Osteoblast (primary cell): Measurements from ENCODE around the gene LTBP1. TPM values are rescaled to one million over a fixed set of nuclear protein-coding genes. Genes with fewer than 3 reads are reported as not detected.

Experiments
- DNase-seq: peaks from one replicate; pipeline ENCODE4 v3.0.0; 2011; ENCODE audit warnings: low spot score, mixed read lengths; ENCODE audit not compliant: insufficient read length; ENCODE audit errors: missing footprints
- H2AFZ ChIP-seq: 2 replicates; pipeline ENCODE4 v1.6.0; 2011; ENCODE audit warnings: mild to moderate bottlenecking, low read length
- H3K27ac ChIP-seq: 2 replicates; pipeline ENCODE4 v1.5.1; 2011; ENCODE audit warnings: mild to moderate bottlenecking, low read depth, low read length, moderate library complexity
- H3K27me3 ChIP-seq: 2 replicates; pipeline ENCODE4 v1.6.0; 2012; ENCODE audit warnings: mild to moderate bottlenecking, control low read depth, inconsistent platforms, low read length, moderate library complexity; ENCODE audit not compliant: insufficient read depth
- H3K36me3 ChIP-seq: 2 replicates; pipeline ENCODE4 v1.5.1; 2011; ENCODE audit warnings: mild to moderate bottlenecking, low read length, control low read depth, moderate library complexity; ENCODE audit not compliant: insufficient read depth
- H3K4me1 ChIP-seq: 2 replicates; pipeline ENCODE4 v1.5.1; 2011; ENCODE audit warnings: mild to moderate bottlenecking, low read length, control low read depth, moderate library complexity; ENCODE audit not compliant: insufficient read depth
- H3K4me2 ChIP-seq: 2 replicates; pipeline ENCODE4 v1.6.0; 2011; ENCODE audit warnings: mild to moderate bottlenecking, low read length; ENCODE audit not compliant: insufficient read depth
- H3K4me3 ChIP-seq: fragments of 200-600 bp; sonication (generic); 3 replicates; pipeline ENCODE4 v1.5.1; 2012; ENCODE audit warnings: mild to moderate bottlenecking, low read length, inconsistent platforms; ENCODE audit not compliant: insufficient read depth
- H3K79me2 ChIP-seq: 2 replicates; pipeline ENCODE4 v1.6.0; 2012; ENCODE audit warnings: mild to moderate bottlenecking, low read length, control low read depth, inconsistent platforms; ENCODE audit not compliant: insufficient read depth
- H3K9me3 ChIP-seq: 2 replicates; pipeline ENCODE4 v1.5.1; 2011; ENCODE audit warnings: low read depth, low read length, control low read depth
- H4K20me1 ChIP-seq: 2 replicates; pipeline ENCODE4 v1.6.0; 2012; ENCODE audit warnings: mild to moderate bottlenecking, low read length, control low read depth; ENCODE audit not compliant: insufficient read depth
- total RNA-seq: library from RNA; depleted of rRNA; stranded (reverse); fragments of >200 nt; gene quantifications from 2 replicates; pipeline ENCODE4 v1.2.3, GENCODE V29; 2012
- TF ChIP-seq, protein P1 (sequence below): IDR thresholded peaks from 2 replicates; pipeline ENCODE4 v1.5.1; 2011; ENCODE audit warnings: mild to moderate bottlenecking, low read depth, low read length, moderate library complexity; ENCODE audit errors: extremely low read depth

Gene LTBP1
- total RNA-seq, 1 donor, result 224 TPM

DNA sequence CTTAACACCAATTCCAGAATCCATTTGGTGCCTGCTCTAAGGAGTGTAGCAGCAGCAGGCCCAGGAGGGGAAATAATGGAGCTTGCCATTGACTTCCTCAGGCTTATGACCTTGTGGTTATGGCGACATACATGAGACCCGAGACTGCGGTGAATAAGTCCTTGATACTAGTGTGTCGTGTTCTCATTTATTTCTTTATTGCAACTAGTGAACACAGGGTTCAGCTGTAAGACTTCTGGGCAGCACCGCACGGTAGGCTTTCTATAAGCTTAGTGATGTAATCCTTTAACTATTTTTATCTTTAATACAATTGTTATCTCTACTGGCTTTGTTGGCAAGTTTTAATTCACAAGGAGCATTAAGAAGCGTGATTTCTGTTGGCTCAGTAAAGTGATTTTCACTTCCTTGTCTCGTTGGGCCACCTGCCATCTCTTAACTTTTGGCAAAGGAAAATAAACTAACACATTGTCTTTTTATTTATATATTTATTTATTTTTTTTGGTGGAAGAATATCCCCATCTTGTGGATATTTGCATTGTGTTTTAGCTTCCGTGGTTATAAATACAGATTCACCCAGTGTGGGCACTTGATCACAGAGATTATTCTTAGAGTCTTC, 139.8 kb downstream of the LTBP1 start:
- no peaks in the 10 kb centered on the region for H3K27me3 ChIP-seq
- no peak overlapping the region for H3K4me3 ChIP-seq
- H3K9me3 ChIP-seq, result no peaks in the 10 kb centered on the region
- H4K20me1 ChIP-seq, result no peaks in the 10 kb centered on the region
- H3K4me1 ChIP-seq, result no peaks in the 10 kb centered on the region
- H3K4me2 ChIP-seq, result no peak overlapping the region
- TF ChIP-seq, protein P1, sequence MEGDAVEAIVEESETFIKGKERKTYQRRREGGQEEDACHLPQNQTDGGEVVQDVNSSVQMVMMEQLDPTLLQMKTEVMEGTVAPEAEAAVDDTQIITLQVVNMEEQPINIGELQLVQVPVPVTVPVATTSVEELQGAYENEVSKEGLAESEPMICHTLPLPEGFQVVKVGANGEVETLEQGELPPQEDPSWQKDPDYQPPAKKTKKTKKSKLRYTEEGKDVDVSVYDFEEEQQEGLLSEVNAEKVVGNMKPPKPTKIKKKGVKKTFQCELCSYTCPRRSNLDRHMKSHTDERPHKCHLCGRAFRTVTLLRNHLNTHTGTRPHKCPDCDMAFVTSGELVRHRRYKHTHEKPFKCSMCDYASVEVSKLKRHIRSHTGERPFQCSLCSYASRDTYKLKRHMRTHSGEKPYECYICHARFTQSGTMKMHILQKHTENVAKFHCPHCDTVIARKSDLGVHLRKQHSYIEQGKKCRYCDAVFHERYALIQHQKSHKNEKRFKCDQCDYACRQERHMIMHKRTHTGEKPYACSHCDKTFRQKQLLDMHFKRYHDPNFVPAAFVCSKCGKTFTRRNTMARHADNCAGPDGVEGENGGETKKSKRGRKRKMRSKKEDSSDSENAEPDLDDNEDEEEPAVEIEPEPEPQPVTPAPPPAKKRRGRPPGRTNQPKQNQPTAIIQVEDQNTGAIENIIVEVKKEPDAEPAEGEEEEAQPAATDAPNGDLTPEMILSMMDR, result no peak
- H2AFZ ChIP-seq, result no peak overlapping the region
- no peaks in the 10 kb centered on the region for H3K36me3 ChIP-seq
- DNase-seq, result no peak
- H3K79me2 ChIP-seq, result no peaks in the 10 kb centered on the region
- H3K27ac ChIP-seq, result no peak overlapping the region

DNA sequence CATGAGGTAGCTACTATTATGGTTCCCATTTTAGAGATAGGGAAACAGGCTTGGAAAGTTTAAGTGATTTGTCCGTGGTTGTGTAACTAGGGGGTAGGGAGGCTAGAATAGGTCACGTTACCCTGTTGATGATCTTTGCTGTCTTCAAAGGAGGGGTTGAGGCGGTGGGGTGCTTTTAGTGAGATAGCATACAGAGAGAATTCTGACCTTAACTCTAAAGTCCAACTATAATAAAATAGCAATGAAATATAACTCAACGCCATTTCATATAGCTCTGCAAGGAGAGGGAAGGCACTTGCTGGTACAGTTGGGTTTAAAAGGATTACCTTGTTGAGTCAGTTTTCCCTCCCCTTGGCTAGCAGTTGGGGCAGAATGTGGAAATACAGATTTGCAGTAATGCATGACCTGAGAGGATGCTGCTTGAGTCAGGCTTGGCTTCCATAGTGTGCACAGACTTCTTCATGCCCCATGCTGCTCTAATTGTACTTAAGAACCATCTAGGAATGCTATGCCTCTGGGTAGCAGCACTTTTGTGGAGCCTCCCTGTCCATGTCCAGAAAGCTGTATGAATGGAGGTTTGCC, 143.9 kb downstream of the LTBP1 start:
- no peaks in the 10 kb centered on the region for H3K27me3 ChIP-seq
- H4K20me1 ChIP-seq, result no peaks in the 10 kb centered on the region
- H3K79me2 ChIP-seq, result no peaks in the 10 kb centered on the region
- H3K4me1 ChIP-seq, result no peaks in the 10 kb centered on the region
- H3K36me3 ChIP-seq, result no peaks in the 10 kb centered on the region
- no peak overlapping the region for H3K4me3 ChIP-seq
- DNase-seq, result no peak
- TF ChIP-seq, protein P1, result no peak
- H2AFZ ChIP-seq, result no peak overlapping the region
- no peaks in the 10 kb centered on the region for H3K9me3 ChIP-seq
- H3K27ac ChIP-seq, result no peak overlapping the region
- no peak overlapping the region for H3K4me2 ChIP-seq

DNA sequence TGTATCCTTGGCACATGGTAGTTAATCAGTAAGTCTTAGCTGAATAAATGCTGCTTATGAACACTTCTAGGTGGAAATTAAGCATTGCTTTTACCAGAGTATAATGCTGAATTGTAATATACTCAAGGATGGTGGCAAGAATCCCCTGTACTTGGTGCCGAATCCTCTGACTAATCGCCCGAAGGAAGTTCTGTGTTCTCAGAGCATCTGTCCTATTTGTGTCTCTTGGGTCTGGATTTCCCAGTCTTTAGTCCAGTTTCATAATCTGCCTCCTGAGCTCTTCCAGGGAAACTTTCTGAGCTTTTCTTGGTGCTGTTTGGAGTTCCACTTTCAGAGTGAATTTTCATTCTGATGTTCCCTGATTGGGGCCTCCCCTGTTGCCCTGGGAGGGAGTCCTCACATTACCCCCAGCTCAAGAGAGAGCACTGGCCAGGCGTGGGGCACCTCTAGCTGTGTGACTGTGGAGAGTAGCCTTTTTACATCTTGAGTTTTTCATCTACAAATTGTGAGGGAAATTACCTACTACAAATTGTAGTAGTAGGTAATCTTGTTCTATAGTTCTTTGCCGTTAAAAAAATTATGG, 144.9 kb downstream of the LTBP1 start:
- H3K27me3 ChIP-seq, result no peaks in the 10 kb centered on the region
- H3K4me1 ChIP-seq, result no peaks in the 10 kb centered on the region
- no peaks in the 10 kb centered on the region for H3K9me3 ChIP-seq
- no peaks in the 10 kb centered on the region for H3K36me3 ChIP-seq
- no peaks in the 10 kb centered on the region for H3K79me2 ChIP-seq
- TF ChIP-seq, protein P1, result no peak
- no peak overlapping the region for H3K4me3 ChIP-seq
- H3K4me2 ChIP-seq, result no peak overlapping the region
- no peaks in the 10 kb centered on the region for H4K20me1 ChIP-seq
- H3K27ac ChIP-seq, result no peak overlapping the region
- DNase-seq, result no peak
- H2AFZ ChIP-seq, result no peak overlapping the region

DNA sequence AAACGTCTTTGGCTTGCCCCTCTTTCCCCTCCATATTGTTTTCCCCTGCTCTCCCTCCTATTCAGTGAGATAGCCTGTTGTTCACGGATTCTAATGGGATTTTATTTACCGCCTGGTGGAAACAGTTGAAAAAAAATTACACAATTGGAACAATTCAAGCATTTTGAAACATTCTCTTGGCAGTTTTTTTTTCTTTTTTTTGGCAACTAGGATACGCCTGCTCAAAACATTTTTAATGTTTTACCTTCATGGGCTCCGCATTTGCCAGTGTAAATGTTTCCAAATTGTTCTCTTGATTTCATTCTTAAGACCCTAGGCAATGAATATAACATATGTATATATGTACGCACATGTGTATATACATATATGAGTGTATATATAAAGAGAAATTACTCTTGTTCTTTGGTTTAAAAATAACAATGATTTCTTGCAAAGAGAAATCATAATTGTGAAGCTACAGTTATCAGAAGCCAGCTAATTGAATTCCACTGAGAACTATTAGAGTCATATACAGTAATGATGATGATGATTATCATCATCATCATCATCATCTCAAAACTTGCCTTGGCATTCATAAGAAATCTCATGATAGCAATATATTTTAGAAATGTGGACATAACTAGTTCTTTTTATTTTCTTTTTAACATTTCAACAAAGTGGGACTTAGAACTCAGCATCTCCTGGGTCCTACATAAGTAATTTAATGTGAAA, 146.7 kb downstream of the LTBP1 start:
- no peaks in the 10 kb centered on the region for H4K20me1 ChIP-seq
- H3K79me2 ChIP-seq, result no peaks in the 10 kb centered on the region
- H3K4me1 ChIP-seq, result no peaks in the 10 kb centered on the region
- H3K4me2 ChIP-seq, result no peak overlapping the region
- H3K9me3 ChIP-seq, result no peaks in the 10 kb centered on the region
- H2AFZ ChIP-seq, result no peak overlapping the region
- no peak for DNase-seq
- TF ChIP-seq, protein P1, result no peak
- no peaks in the 10 kb centered on the region for H3K27me3 ChIP-seq
- no peak overlapping the region for H3K4me3 ChIP-seq
- no peaks in the 10 kb centered on the region for H3K36me3 ChIP-seq
- no peak overlapping the region for H3K27ac ChIP-seq
